HepG2 (cell line): ENCODE results near the gene OST4. TPM values are rescaled to one million over a fixed set of nuclear protein-coding genes. Genes with fewer than 3 reads are reported as not detected.
A peak's percentile ranks its signal among the peaks of the same experiment; 100 is the strongest.

Experiments
- ATF4 ChIP-seq, 2 experiments: fragments of 450-650 bp in 1 of 2; sonication (generic) in 1 of 2; formaldehyde crosslinking; IDR thresholded peaks; 2 replicates each; pipeline versions ENCODE4 v1.5.0 to v1.8.0; 2020 to 2022; ENCODE audit warnings: mild to moderate bottlenecking in 1 of 2, missing genetic modification reagents in 1 of 2
- BCL3 ChIP-seq: sonication (generic); formaldehyde crosslinking; IDR thresholded peaks from 2 replicates; pipeline ENCODE4 v1.5.1; 2020; ENCODE audit warnings: mild to moderate bottlenecking, missing genetic modification reagents, moderate library complexity
- BORCS8-MEF2B ChIP-seq: sonication (generic); formaldehyde crosslinking; IDR thresholded peaks from 2 replicates; pipeline ENCODE4 v1.8.0; 2022; ENCODE audit warnings: mild to moderate bottlenecking, missing genetic modification reagents
- CBFB ChIP-seq: sonication (generic); formaldehyde crosslinking; IDR thresholded peaks from 2 replicates; pipeline ENCODE4 v1.4.0; 2020; ENCODE audit warnings: missing genetic modification reagents
- CEBPG ChIP-seq: IDR thresholded peaks from 2 replicates; pipeline ENCODE4 v1.6.1; 2016
- DNMT1 ChIP-seq: sonication (generic); formaldehyde crosslinking; IDR thresholded peaks from 2 replicates; pipeline ENCODE4 v1.5.1; 2020; ENCODE audit warnings: mild to moderate bottlenecking, missing genetic modification reagents
- HES4 ChIP-seq: sonication (generic); formaldehyde crosslinking; IDR thresholded peaks from 2 replicates; pipeline ENCODE4 v1.9.0; 2021; ENCODE audit warnings: mild to moderate bottlenecking, missing genetic modification reagents, borderline replicate concordance
- KAT7 ChIP-seq: IDR thresholded peaks from 2 replicates; pipeline ENCODE4 v1.6.1; 2018; ENCODE audit warnings: borderline replicate concordance, missing compliant biosample characterization
- MXD4 ChIP-seq: IDR thresholded peaks from 2 replicates; pipeline ENCODE4 v1.6.1; 2016; ENCODE audit warnings: mild to moderate bottlenecking, missing biosample characterization, missing genetic modification reagents
- NFE2 ChIP-seq: sonication (generic); formaldehyde crosslinking; IDR thresholded peaks from 2 replicates; pipeline ENCODE4 v1.4.0; 2020; ENCODE audit warnings: missing genetic modification reagents
- NR2F1 ChIP-seq, 2 experiments: fragments of 450-650 bp in 1 of 2; formaldehyde crosslinking in 1 of 2; IDR thresholded peaks; 2 replicates each; pipeline versions ENCODE4 v1.5.0 to v1.6.1; 2016 to 2020; ENCODE audit warnings: mild to moderate bottlenecking in 1 of 2, missing compliant biosample characterization in 1 of 2, missing genetic modification reagents in 1 of 2, moderate library complexity in 1 of 2
- POLR2AphosphoS5 ChIP-seq: IDR thresholded peaks from 2 replicates; pipeline ENCODE4 v1.6.1; 2012; ENCODE audit warnings: low read depth, low read length
- PRDM4 ChIP-seq: sonication (generic); formaldehyde crosslinking; IDR thresholded peaks from 2 replicates; pipeline ENCODE4 v1.9.0; 2021; ENCODE audit warnings: missing genetic modification reagents, borderline replicate concordance
- SRSF4 ChIP-seq: fragments of 200-400 bp; formaldehyde crosslinking; IDR thresholded peaks from one replicate; pipeline ENCODE4 v1.6.1; 2018; ENCODE audit warnings: mild to moderate bottlenecking, low read depth, low read length, moderate library complexity; ENCODE audit not compliant: poor library complexity, severe bottlenecking
- TFAP4 ChIP-seq: sonication (generic); IDR thresholded peaks from 2 replicates; pipeline ENCODE4 v1.6.1; 2016; ENCODE audit warnings: low read depth, borderline replicate concordance
- TFE3 ChIP-seq: IDR thresholded peaks from 2 replicates; pipeline ENCODE4 v1.6.1; 2016
- WIZ ChIP-seq: sonication (generic); formaldehyde crosslinking; IDR thresholded peaks from 2 replicates; pipeline ENCODE4 v1.5.1; 2020; ENCODE audit warnings: mild to moderate bottlenecking, missing genetic modification reagents
- ZKSCAN8 ChIP-seq: IDR thresholded peaks from 2 replicates; pipeline ENCODE4 v1.6.1; 2016; ENCODE audit warnings: borderline replicate concordance, missing genetic modification reagents, missing compliant biosample characterization
- ZNF136 ChIP-seq: sonication (generic); formaldehyde crosslinking; IDR thresholded peaks from 2 replicates; pipeline ENCODE4 v1.8.1; 2022; ENCODE audit warnings: low read depth, mild to moderate bottlenecking, moderate library complexity, missing genetic modification reagents
- ZNF260 ChIP-seq: sonication (generic); formaldehyde crosslinking; IDR thresholded peaks from 2 replicates; pipeline ENCODE4 v1.4.0; 2020; ENCODE audit warnings: missing genetic modification reagents, low read depth, mild to moderate bottlenecking, borderline replicate concordance
- ZNF792 ChIP-seq: IDR thresholded peaks from 2 replicates; pipeline ENCODE4 v1.6.1; 2016
- ZNF83 ChIP-seq: sonication (generic); formaldehyde crosslinking; IDR thresholded peaks from 2 replicates; pipeline ENCODE4 v1.4.0; 2020; ENCODE audit warnings: missing genetic modification reagents, mild to moderate bottlenecking, borderline replicate concordance
- polyA plus RNA-seq, 8 experiments: library from polyadenylated mRNA; depleted of rRNA in 3 of 8; stranded (reverse) in 7 of 8; unstranded in 1 of 8; fragments of >200 nt; fragmentation: Illumina TruSeq in 4 of 8; extraction: Trizol in 4 of 8; gene quantifications; 2 replicates each; pipeline versions ENCODE4 v1.2.1 to v1.2.3, GENCODE V29; 2011 to 2016; ENCODE audit warnings: low read depth in 4 of 8, missing spikeins in 1 of 8, mixed read lengths in 1 of 8; ENCODE audit not compliant: insufficient read depth in 1 of 8
- total RNA-seq, 5 experiments: library from RNA; depleted of rRNA; stranded (reverse); fragments of >200 nt; fragmentation: Illumina TruSeq; extraction: Trizol; gene quantifications; 2 replicates each; pipeline ENCODE4 v1.2.3, GENCODE V29; 2016; ENCODE audit warnings: low read depth in 1 of 5

Gene OST4
- total and polyA plus RNA-seq, 2 of the 13 experiments (the other 11 are each of a cell fraction or from before 2014, with no cell fraction given) = 498 to 584 TPM

GRCh38 chr2:27086724-27087593, 15.5 kb upstream of the OST4 start, which contains the start of gene KHK (continued):
- TF ChIP-seq BCL3 (CRISPR knock-in tag) (no peak), CEBPG (CRISPR knock-in tag) (no peak), ATF4 (CRISPR knock-in tag; IDR thresholded peaks at IDR 0.05) (peak in 1 of 2 experiments; percentile 55; a peak in 2 of 4 replicates), POLR2AphosphoS5 (peak; percentile 56), PRDM4 (CRISPR knock-in tag) (no peak), SRSF4 (no peak), ZNF83 (CRISPR knock-in tag) (no peak), KAT7 (CRISPR knock-in tag) (peak; percentile 78; the same call in 1 of the 2 replicates), HES4 (CRISPR knock-in tag) (peak; percentile 57; the same call in 1 of the 2 replicates), DNMT1 (CRISPR knock-in tag) (peak; percentile 60; the same call in 1 of the 2 replicates), ZNF136 (CRISPR knock-in tag) (no peak; the same call in 1 of the 2 replicates), TFE3 (peak; percentile 6; the same call in 1 of the 2 replicates), CBFB (CRISPR knock-in tag) (peak; percentile 49; the same call in 1 of the 2 replicates), ZKSCAN8 (CRISPR knock-in tag) (0 out of 2 replicates have a peak, but pooled peaks have one; percentile 8), TFAP4 (peak; percentile 77), BORCS8-MEF2B (CRISPR knock-in tag) (0 out of 2 replicates have a peak, but pooled peaks have one; percentile 16), NFE2 (CRISPR knock-in tag) (no peak), ZNF260 (CRISPR knock-in tag) (no peak), WIZ (CRISPR knock-in tag) (no peak), NR2F1 (CRISPR knock-in tag; IDR thresholded peaks at IDR 0.05) (no peak), ZNF792 (CRISPR knock-in tag) (no peak), MXD4 (CRISPR knock-in tag) (peak; percentile 46)
